Neutrophil (primary cell): ENCODE results near the gene GPRC5D.

ENCODE experiments used
- H3K27ac ChIP-seq: fragments of 200-600 bp; sonication (generic); 2 replicates; pipeline ENCODE4 v1.5.1; 2016; ENCODE audit warnings: mild to moderate bottlenecking, moderate library complexity
- H3K27me3 ChIP-seq: fragments of 200-600 bp; sonication (generic); 2 replicates; pipeline ENCODE4 v1.6.0; 2016; ENCODE audit warnings: mild to moderate bottlenecking
- H3K36me3 ChIP-seq: fragments of 200-600 bp; sonication (generic); 2 replicates; pipeline ENCODE4 v1.5.1; 2017
- H3K4me1 ChIP-seq, 2 experiments: fragments of 200-600 bp in 1 of 2; sonication (generic) in 1 of 2; 1 replicate in 1 of 2; 2 replicates in 1 of 2; pipeline versions ENCODE4 v1.5.1 to v1.6.1; 2013 to 2016; ENCODE audit warnings: low read depth in 1 of 2, low read length in 1 of 2, mild to moderate bottlenecking in 1 of 2, moderate library complexity in 1 of 2; ENCODE audit not compliant: control insufficient read depth in 1 of 2, insufficient read depth in 1 of 2
- H3K4me3 ChIP-seq, 2 experiments: fragments of 200-600 bp in 1 of 2; sonication (generic) in 1 of 2; 1 replicate in 1 of 2; 2 replicates in 1 of 2; pipeline ENCODE4 v1.5.1; 2013 to 2016; ENCODE audit warnings: low read depth in 1 of 2, low read length in 1 of 2, mild to moderate bottlenecking in 1 of 2, moderate library complexity in 1 of 2
- H3K9me3 ChIP-seq: fragments of 200-600 bp; sonication (generic); 2 replicates; pipeline ENCODE4 v1.5.1; 2016
- TF ChIP-seq, protein P1 (sequence below): fragments of 200-600 bp; sonication (generic); IDR thresholded peaks from 2 replicates; pipeline ENCODE4 v1.5.1; 2016; ENCODE audit warnings: antibody characterized with exemption

The GPRC5D gene

DNA sequence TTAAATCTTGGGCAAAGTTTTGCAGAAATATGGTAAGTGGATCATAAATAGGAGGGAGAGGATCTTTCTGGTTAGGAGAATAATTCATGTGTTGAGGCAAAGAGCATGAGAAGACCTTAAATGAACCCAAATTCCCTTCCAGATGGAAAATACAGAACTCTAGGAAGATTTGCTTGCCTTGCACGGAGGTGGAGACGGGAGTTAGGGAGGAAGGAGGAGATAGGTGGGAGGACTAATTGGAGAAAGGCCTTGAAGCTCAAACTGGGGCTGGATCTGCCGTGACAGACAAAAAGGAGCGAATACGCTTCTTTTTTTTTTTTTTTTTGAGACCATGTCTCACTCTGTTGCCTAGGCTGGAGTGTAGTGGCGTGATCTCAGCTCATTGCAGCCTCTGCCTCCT, 54.7 kb downstream of the GPRC5D start:
- Histone ChIP-seq H3K4me3 (no peak overlapping the region), H3K27me3 (peaks cover 36% of the 10 kb centered on the region), H3K27ac (no peak overlapping the region), H3K36me3 (no peaks in the 10 kb centered on the region), H3K4me1 (no peaks in the 10 kb centered on the region), H3K9me3 (no peaks in the 10 kb centered on the region)
- TF ChIP-seq, protein P1, sequence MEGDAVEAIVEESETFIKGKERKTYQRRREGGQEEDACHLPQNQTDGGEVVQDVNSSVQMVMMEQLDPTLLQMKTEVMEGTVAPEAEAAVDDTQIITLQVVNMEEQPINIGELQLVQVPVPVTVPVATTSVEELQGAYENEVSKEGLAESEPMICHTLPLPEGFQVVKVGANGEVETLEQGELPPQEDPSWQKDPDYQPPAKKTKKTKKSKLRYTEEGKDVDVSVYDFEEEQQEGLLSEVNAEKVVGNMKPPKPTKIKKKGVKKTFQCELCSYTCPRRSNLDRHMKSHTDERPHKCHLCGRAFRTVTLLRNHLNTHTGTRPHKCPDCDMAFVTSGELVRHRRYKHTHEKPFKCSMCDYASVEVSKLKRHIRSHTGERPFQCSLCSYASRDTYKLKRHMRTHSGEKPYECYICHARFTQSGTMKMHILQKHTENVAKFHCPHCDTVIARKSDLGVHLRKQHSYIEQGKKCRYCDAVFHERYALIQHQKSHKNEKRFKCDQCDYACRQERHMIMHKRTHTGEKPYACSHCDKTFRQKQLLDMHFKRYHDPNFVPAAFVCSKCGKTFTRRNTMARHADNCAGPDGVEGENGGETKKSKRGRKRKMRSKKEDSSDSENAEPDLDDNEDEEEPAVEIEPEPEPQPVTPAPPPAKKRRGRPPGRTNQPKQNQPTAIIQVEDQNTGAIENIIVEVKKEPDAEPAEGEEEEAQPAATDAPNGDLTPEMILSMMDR: no peak

DNA sequence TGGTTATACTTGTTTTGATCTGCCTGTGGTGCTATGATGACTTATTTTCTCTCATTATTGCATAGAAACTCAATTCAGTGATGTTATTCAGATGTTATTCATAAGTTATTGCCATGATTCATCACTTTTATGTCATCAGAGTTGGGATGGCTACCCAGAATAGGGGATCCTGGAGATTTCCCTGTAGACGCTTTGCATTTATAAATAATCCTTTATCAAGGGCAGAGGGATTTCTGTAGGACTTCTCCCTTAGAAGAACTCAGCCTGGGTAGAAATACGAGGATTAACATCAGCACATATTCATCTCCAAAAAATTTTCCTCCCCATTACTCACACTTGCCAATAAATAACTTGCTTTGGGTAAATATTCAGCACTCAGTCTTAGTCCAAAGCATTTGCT, 55.7 kb downstream of the GPRC5D start:
- Histone ChIP-seq H3K27ac (no peak overlapping the region), H3K9me3 (no peaks in the 10 kb centered on the region), H3K4me3 (no peak overlapping the region), H3K36me3 (no peaks in the 10 kb centered on the region), H3K27me3 (peaks cover 44% of the 10 kb centered on the region), H3K4me1 (peaks cover 1 to 3% of the 10 kb centered on the region in 2 experiments)
- TF ChIP-seq, protein P1: no peak

GRCh38 chr12:12893438-12893837, 58.5 kb downstream of the GPRC5D start:
- Histone ChIP-seq H3K27ac (no peak overlapping the region), H3K4me3 (no peak overlapping the region), H3K4me1 (peaks cover 8 to 9% of the 10 kb centered on the region in 2 experiments), H3K36me3 (no peaks in the 10 kb centered on the region), H3K9me3 (no peaks in the 10 kb centered on the region), H3K27me3 (peaks cover 68% of the 10 kb centered on the region)
- TF ChIP-seq, protein P1: no peak

DNA sequence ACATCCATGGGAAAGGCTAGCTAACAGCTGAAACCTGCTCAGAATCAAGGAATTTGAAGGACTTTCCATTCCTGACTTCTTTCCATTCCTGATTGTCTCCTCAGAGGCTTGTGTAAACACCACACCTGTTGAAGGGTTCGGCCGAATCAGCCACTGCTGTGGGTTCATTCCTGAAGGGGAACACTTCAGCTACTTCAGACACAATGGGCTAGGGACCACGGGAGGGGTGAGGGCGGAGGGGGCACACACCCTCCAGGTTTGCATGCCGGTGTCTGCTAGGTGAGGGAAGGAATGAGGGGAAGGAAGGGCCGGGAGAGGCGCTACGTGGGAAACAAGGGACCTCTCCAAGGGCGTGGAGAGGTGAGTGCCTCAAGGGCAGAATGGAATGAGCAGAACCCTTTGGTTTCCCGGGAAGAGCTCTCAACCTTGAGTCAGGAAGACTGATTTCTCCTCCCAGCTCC, 59.3 kb downstream of the GPRC5D start:
- peaks cover 8 to 9% of the 10 kb centered on the region in 2 experiments for H3K4me1 ChIP-seq
- no peaks in the 10 kb centered on the region for H3K9me3 ChIP-seq
- H3K27me3 ChIP-seq: peaks cover 76% of the 10 kb centered on the region
- no peaks in the 10 kb centered on the region for H3K36me3 ChIP-seq
- no peak overlapping the region for H3K4me3 ChIP-seq
- TF ChIP-seq, protein P1: no peak
- H3K27ac ChIP-seq: no peak overlapping the region

DNA sequence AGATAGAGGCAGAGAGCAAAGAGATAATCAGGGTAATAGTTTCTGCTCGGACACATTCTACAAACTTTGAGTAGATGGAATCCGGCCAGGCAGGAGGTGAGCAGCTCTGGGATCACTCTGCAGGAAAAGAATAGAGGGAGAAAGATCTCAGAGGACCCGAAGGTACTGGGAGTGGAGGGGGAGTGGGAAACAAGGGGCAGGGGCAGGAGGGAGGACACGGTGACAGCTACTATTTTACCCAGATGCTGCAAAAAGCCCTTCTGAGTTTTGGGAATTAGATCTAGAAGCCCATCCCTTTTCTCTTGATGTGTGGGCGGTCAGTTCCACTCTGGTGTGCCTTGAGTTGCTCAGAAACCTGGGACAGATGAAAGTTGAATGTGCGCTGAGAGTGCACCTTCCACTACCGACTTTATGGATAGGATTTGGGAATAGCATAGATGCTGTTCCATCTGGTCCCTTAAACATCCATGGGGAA, 60.1 kb downstream of the GPRC5D start:
- Histone ChIP-seq H3K9me3 (no peaks in the 10 kb centered on the region), H3K4me3 (no peak overlapping the region), H3K36me3 (no peaks in the 10 kb centered on the region), H3K27me3 (peaks cover 79% of the 10 kb centered on the region), H3K27ac (no peak overlapping the region), H3K4me1 (peaks cover 8 to 9% of the 10 kb centered on the region in 2 experiments)
- TF ChIP-seq, protein P1: no peak
